Panc1 (cell line): ENCODE results near the gene TIE1. TPM values are rescaled to one million over a fixed set of nuclear protein-coding genes. Genes with fewer than 3 reads are reported as not detected.
"Not testable (repeated sequence)": the region's sequence is repeated elsewhere in the genome, so short reads cannot be mapped to it uniquely, and the experiment has no call there.

Source experiments
- ATAC-seq: fragments of 200-7000 bp; cut with Tn5 transposase; 2 replicates; pipeline ENCODE4 v1.9.1; 2020; ENCODE audit warnings: mild to moderate bottlenecking, moderate library complexity
- BruUV-seq: library from RNA; stranded (reverse); fragments of 400-500 nt; replicated peaks from 2 replicates; lab custom pipeline; 2021; lab: Mats Ljungman, UMichigan
- CTCF ChIA-PET: fragments of 300-600 bp; sonication (Branson Sonifier 250); formaldehyde crosslinking; loops from one replicate; lab custom pipeline; 2022; ENCODE audit warnings: antibody characterized with exemption; lab: Charles Lee
- POLR2A ChIA-PET: fragments of 300-600 bp; sonication (Branson Sonifier 250); formaldehyde crosslinking; loops from one replicate; lab custom pipeline; 2022; ENCODE audit warnings: antibody characterized with exemption; lab: Charles Lee
- DNase-seq: peaks from one replicate; pipeline ENCODE4 v3.0.0-alpha.2; 2010; ENCODE audit warnings: low read depth, low spot score
- H3K27ac ChIP-seq: 2 replicates; pipeline ENCODE4 v1.5.1; 2011; ENCODE audit warnings: mild to moderate bottlenecking, low read length, inconsistent platforms
- H3K27me3 ChIP-seq: fragments of 200-500 bp; sonication (Bioruptor generic); 2 replicates; pipeline ENCODE4 v1.6.0; 2014; ENCODE audit warnings: low read length, inconsistent platforms; ENCODE audit not compliant: control insufficient read depth, insufficient read depth
- H3K36me3 ChIP-seq: fragments of 200-500 bp; sonication (Bioruptor generic); 2 replicates; pipeline ENCODE4 v1.5.1; 2014; ENCODE audit warnings: inconsistent platforms, mild to moderate bottlenecking, low read length, moderate library complexity; ENCODE audit not compliant: control insufficient read depth, insufficient read depth
- H3K4me1 ChIP-seq: 2 replicates; pipeline ENCODE4 v1.5.1; 2011; ENCODE audit warnings: inconsistent platforms, mild to moderate bottlenecking, low read length, moderate library complexity; ENCODE audit not compliant: control insufficient read depth, insufficient read depth
- H3K4me3 ChIP-seq, 2 experiments: 2 replicates each; pipeline ENCODE4 v1.5.1; 2011 to 2012; ENCODE audit warnings: low read depth in 2 of 2, low read length in 2 of 2, mild to moderate bottlenecking in 2 of 2, inconsistent platforms in 1 of 2, moderate library complexity in 1 of 2
- H3K9me3 ChIP-seq: fragments of 200-500 bp; sonication (Bioruptor generic); 2 replicates; pipeline ENCODE4 v1.5.1; 2014; ENCODE audit warnings: low read depth, mild to moderate bottlenecking, inconsistent platforms, low read length, moderate library complexity; ENCODE audit not compliant: control insufficient read depth, insufficient read depth
- CTCF ChIP-seq: fragments of 450-650 bp; IDR thresholded peaks from 2 replicates; pipeline ENCODE4 v1.5.1; 2017; ENCODE audit warnings: mild to moderate bottlenecking
- POLR2AphosphoS5 ChIP-seq: IDR thresholded peaks from 2 replicates; pipeline ENCODE4 v1.6.1; 2012; ENCODE audit warnings: mild to moderate bottlenecking, low read depth, low read length, moderate library complexity
- SIN3A ChIP-seq: IDR thresholded peaks from 2 replicates; pipeline ENCODE4 v1.6.1; 2012; ENCODE audit warnings: low read depth, mild to moderate bottlenecking, low read length, moderate library complexity, borderline replicate concordance; ENCODE audit not compliant: insufficient read depth
- TCF7L2 ChIP-seq: IDR thresholded peaks from 2 replicates; pipeline ENCODE4 v1.6.1; 2011; ENCODE audit warnings: mild to moderate bottlenecking, low read depth, low read length, inconsistent platforms
- in situ Hi-C: cut with HindIII; loops from 2 replicates; pipeline ENCODE4 v1.10.0; 2016; ENCODE audit warnings: low sequenced_read_pairs, low pct_unique_long_range_greater_than_20kb
- intact Hi-C: fragments of 100-400 bp; cut with micrococcal nuclease; formaldehyde crosslinking; loops from one replicate; pipeline ENCODE4 v1.10.0; 2022; ENCODE audit not compliant: unreplicated experiment
- total RNA-seq: library from RNA; stranded (reverse); gene quantifications from one replicate; pipeline ENCODE4 v1.2.1, GENCODE V29; 2021; ENCODE audit not compliant: unreplicated experiment
- TF ChIP-seq, protein P1 (sequence below), 2 experiments: IDR thresholded peaks; 2 replicates each; pipeline ENCODE4 v1.6.1; 2011 to 2012; ENCODE audit warnings: low read depth in 2 of 2, control low read depth in 1 of 2, low read length in 1 of 2, mild to moderate bottlenecking in 1 of 2, moderate library complexity in 1 of 2; ENCODE audit not compliant: insufficient read depth in 1 of 2

The TIE1 gene
- total RNA-seq, 1 experiment from 2014 or later = 0.28 TPM

GRCh38 chr1:43368646-43369020, 67.9 kb downstream of the TIE1 start:
- no peaks in the 10 kb centered on the region for H3K27me3 ChIP-seq
- TSS peak; percentile 92 for BruUV-seq
- DNase-seq (no peak), ATAC-seq (no peak)
- intact Hi-C loops = no loop called here
- CTCF ChIA-PET = interaction anchor here (1.2 kb wide), 1 partner anchor 142 kb away, joined by 3 read pairs; no protein-coding TSS in a partner anchor
- H3K36me3 ChIP-seq = no peaks in the 10 kb centered on the region; the same call in 1 of the 2 replicates
- POLR2A ChIA-PET = no interaction called here
- no peak for TF ChIP-seq POLR2AphosphoS5
- TF ChIP-seq, protein P1, sequence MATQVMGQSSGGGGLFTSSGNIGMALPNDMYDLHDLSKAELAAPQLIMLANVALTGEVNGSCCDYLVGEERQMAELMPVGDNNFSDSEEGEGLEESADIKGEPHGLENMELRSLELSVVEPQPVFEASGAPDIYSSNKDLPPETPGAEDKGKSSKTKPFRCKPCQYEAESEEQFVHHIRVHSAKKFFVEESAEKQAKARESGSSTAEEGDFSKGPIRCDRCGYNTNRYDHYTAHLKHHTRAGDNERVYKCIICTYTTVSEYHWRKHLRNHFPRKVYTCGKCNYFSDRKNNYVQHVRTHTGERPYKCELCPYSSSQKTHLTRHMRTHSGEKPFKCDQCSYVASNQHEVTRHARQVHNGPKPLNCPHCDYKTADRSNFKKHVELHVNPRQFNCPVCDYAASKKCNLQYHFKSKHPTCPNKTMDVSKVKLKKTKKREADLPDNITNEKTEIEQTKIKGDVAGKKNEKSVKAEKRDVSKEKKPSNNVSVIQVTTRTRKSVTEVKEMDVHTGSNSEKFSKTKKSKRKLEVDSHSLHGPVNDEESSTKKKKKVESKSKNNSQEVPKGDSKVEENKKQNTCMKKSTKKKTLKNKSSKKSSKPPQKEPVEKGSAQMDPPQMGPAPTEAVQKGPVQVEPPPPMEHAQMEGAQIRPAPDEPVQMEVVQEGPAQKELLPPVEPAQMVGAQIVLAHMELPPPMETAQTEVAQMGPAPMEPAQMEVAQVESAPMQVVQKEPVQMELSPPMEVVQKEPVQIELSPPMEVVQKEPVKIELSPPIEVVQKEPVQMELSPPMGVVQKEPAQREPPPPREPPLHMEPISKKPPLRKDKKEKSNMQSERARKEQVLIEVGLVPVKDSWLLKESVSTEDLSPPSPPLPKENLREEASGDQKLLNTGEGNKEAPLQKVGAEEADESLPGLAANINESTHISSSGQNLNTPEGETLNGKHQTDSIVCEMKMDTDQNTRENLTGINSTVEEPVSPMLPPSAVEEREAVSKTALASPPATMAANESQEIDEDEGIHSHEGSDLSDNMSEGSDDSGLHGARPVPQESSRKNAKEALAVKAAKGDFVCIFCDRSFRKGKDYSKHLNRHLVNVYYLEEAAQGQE (IDR thresholded peaks at IDR 0.05; ENCODE audit: insufficient read depth in 1 of 2, low read depth in 2 of 2, low read length in 1 of 2) = no peak
- TF ChIP-seq TCF7L2 = no peak
- no peak for TF ChIP-seq CTCF
- no peak for TF ChIP-seq SIN3A
- H3K4me1 ChIP-seq = peaks cover 22% of the 10 kb centered on the region
- peak overlapping the region; percentile 97 for H3K27ac ChIP-seq
- H3K4me3 ChIP-seq = peak overlapping the region; percentile 83 to 89
- in situ Hi-C loops = no loop called here
- H3K9me3 ChIP-seq = no peaks in the 10 kb centered on the region

GRCh38 chr1:43369779-43370178, 69.0 kb downstream of the TIE1 start:
- H3K9me3 ChIP-seq, BruUV-seq, H3K36me3 ChIP-seq, H3K27me3 ChIP-seq, intact Hi-C loops, ATAC-seq, H3K4me3 ChIP-seq, DNase-seq, H3K27ac ChIP-seq, in situ Hi-C loops: not testable (repeated sequence)
- ChIA-PET POLR2A (interaction anchor here (0.6 kb wide), 1 partner anchor 127 kb away, joined by 3 read pairs; no protein-coding TSS in a partner anchor), CTCF (interaction anchor here (0.6 kb wide), 1 partner anchor 134 kb away, joined by 3 read pairs; no protein-coding TSS in a partner anchor)
- H3K4me1 ChIP-seq = peaks cover 22% of the 10 kb centered on the region

DNA sequence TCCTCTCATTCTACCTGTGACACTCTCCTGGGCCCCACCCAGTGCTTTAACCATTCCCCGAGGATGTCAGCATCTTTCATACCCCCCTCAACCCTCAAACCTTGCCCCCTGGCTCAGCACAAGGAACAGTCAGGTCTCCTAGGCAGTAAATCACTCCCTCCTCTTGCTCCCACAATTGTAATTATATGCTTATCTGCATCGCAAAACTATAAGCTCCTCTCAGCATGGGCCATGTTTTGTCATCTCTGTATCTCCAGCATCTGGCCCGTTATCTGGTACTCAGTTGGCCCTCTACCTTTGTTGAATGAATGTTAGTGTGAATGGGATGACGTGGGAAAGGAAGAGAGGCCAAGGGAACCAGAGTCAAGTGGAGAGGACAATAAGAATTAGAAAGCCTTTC, 69.8 kb downstream of the TIE1 start:
- H3K4me1 ChIP-seq = peaks cover 22% of the 10 kb centered on the region
- H3K27ac ChIP-seq = no peak overlapping the region
- no TSS peak for BruUV-seq
- no peak for TF ChIP-seq POLR2AphosphoS5
- TF ChIP-seq, protein P1 (IDR thresholded peaks at IDR 0.05; ENCODE audit: insufficient read depth in 1 of 2, low read depth in 2 of 2, low read length in 1 of 2) = no peak
- TF ChIP-seq TCF7L2 = no peak
- ATAC-seq = no peak
- CTCF ChIA-PET = no interaction called here
- no peak for DNase-seq
- no peaks in the 10 kb centered on the region; the same call in 1 of the 2 replicates for H3K36me3 ChIP-seq
- in situ Hi-C loops = no loop called here
- no peaks in the 10 kb centered on the region for H3K27me3 ChIP-seq
- no peak overlapping the region for H3K4me3 ChIP-seq
- intact Hi-C loops = no loop called here
- no peaks in the 10 kb centered on the region for H3K9me3 ChIP-seq
- POLR2A ChIA-PET = no interaction called here
